GM13976 (cell line): ENCODE data around the gene NACC1.

Experiments
- DNase-seq: peaks from one replicate; pipeline ENCODE4 v3.0.0; 2012; ENCODE audit warnings: low spot score
- in situ Hi-C: fragments of 300-500 bp; cut with MboI; formaldehyde crosslinking; loops from one replicate; pipeline ENCODE4 v1.12.0; 2022; ENCODE audit warnings: low sequenced_read_pairs, mixed read lengths, inconsistent platforms; ENCODE audit not compliant: unreplicated experiment
- TF ChIP-seq, protein P1 (sequence below): IDR thresholded peaks from 2 replicates; pipeline ENCODE4 v1.5.1; 2012; ENCODE audit warnings: borderline replicate concordance, mild to moderate bottlenecking; ENCODE audit not compliant: insufficient read depth; ENCODE audit errors: extremely low read depth, missing control alignments, control extremely low read depth

NACC1 gene

DNA sequence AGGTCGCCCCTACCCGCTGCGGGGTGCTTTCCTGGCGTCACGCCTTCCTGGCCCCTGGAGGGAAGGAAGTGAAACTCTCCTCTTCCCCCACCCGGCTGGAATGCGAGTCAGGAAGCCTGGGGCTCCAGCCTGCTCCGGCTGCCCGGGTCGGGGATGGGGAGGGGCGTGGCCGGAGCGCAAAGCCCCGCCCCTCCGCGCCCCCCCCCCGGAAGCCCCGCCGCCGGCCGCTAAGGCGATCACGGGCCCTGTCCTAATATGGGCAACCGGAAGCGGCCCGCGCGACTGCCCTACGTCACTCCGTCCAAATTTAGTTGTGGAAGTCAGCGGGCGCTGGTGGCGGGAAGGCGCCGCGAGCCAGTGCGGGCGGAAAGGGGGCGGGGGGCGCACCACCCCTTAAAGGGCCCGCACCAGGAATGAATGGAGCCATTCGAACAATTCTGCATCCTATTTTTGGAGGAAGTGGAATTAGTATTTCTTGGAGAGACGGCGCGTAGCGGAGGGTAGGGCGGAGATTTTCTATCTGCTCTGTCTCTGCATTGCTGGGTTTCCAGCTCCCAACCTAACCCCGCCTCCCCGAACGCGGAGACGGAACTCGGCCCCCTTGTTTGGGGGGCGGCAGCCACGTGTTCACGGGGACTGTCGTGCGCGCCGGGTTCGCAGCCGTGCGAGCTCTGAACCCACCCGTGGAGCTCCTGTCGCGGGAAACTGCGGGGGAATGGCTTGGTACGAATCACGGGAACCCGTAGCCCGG lies 33.7 kb downstream of the NACC1 start:
- in situ Hi-C loops: no loop called here
- TF ChIP-seq, protein P1, sequence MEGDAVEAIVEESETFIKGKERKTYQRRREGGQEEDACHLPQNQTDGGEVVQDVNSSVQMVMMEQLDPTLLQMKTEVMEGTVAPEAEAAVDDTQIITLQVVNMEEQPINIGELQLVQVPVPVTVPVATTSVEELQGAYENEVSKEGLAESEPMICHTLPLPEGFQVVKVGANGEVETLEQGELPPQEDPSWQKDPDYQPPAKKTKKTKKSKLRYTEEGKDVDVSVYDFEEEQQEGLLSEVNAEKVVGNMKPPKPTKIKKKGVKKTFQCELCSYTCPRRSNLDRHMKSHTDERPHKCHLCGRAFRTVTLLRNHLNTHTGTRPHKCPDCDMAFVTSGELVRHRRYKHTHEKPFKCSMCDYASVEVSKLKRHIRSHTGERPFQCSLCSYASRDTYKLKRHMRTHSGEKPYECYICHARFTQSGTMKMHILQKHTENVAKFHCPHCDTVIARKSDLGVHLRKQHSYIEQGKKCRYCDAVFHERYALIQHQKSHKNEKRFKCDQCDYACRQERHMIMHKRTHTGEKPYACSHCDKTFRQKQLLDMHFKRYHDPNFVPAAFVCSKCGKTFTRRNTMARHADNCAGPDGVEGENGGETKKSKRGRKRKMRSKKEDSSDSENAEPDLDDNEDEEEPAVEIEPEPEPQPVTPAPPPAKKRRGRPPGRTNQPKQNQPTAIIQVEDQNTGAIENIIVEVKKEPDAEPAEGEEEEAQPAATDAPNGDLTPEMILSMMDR: no peak
- peak; percentile 96 for DNase-seq

DNA sequence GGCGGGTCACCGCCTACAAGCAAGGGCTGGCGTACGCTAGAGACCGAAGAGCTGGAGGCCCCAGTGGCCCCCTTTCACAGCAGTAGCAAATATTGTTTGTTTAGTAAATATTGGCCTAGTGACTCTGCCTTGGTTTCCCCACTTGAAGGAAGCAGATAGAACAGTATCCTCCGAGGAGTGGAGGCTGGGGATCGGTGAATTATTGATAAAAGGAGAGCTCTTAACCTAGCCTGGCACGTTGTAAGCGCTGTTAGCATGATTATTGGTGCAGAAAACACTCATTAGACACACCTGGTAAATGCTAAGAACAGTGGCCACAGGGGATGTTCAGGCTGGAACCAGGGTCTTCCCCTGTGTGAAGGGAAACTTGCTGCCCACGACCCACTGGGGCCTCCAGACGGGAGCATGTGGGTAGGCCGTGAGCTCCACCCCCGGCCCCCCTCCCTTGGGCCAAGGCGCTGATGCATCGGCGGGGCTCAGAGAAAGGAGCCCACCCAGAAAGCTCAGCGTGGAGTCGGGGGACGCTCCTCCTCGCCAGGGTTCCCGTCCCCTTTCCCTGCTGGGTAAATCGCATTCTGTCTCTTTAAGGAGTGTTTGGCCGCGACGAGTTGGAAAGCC lies 34.4 kb downstream of the NACC1 start:
- no peak for DNase-seq
- in situ Hi-C loops: no loop called here
- TF ChIP-seq, protein P1: no peak

DNA sequence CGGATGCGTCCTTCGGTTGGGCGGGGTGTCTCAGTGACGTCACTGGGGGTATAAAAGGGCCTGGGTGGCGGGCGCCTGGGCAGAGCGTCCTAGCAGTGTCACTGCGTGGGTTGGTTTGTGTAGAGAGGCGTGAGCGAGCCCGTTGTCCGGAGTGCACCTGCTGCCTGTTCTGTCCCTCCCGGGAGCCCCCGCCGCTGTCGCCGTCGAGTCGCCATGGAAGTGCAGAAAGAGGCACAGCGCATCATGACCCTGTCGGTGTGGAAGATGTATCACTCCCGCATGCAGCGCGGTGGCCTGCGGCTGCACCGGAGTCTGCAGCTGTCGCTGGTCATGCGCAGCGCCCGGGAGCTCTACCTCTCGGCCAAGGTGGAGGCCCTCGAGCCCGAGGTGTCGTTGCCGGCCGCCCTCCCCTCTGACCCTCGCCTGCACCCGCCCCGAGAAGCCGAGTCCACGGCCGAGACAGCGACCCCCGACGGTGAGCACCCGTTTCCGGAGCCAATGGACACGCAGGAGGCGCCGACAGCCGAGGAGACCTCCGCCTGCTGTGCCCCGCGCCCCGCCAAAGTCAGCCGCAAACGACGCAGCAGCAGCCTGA lies 35.0 kb downstream of the NACC1 start:
- DNase-seq: peak; percentile 92
- TF ChIP-seq, protein P1: peak; percentile 44
- in situ Hi-C loops: no loop called here

DNA sequence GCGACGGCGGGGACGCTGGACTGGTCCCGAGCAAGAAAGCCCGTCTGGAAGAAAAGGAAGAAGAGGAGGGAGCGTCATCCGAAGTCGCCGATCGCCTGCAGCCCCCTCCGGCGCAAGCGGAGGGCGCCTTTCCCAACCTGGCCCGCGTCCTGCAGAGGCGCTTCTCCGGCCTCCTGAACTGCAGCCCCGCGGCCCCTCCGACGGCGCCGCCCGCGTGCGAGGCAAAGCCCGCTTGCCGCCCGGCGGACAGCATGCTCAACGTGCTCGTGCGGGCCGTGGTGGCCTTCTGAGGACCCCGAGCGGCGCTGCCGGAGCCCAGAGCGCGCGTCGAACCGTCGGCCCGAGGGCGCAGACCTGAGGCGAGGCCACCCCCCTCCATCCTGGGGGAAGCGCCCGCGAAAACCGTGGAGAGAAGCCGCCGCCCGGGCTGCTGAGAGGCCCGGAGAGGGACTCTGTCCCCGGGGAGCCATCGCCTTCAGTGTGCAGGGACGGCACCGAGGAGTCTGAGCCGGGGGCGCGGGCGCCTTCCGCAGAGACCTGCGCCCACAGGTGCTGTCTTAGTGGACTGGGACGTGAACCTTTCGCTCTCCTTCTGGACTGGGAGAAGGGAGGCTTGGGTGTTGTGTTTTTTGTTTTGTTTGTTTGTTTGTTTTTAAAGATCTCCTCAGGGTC lies 35.6 kb downstream of the NACC1 start:
- TF ChIP-seq, protein P1: peak; percentile 14
- DNase-seq: no peak
- in situ Hi-C loops: no loop called here

DNA sequence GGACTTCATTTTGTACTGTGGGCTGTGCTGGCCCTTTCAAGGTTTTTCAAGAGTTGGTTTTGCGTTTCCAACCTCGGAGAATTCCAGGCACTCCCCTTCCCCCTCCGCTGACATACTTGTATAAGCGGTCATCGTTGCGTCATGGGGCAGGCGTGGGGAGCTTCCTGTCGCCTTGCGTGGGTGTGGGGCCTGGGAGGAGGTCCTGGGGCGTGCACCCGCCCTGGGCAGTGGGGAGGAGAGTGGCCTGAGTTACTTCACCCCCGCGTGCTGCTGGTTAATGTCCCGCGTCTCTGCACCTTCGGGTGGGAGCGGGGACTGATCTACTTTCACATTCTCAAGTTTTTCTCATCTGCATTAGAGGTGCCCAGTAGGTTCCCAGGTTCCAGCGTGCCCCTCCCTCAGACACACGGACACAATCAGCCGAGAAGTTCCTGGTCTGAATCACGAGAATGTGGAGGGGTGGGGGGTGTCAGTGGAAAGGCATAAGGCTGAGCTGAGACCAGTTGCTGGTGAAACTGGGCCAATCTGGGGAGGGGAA lies 36.2 kb downstream of the NACC1 start:
- TF ChIP-seq, protein P1: no peak
- DNase-seq: peak; percentile 67
- in situ Hi-C loops: no loop called here

DNA sequence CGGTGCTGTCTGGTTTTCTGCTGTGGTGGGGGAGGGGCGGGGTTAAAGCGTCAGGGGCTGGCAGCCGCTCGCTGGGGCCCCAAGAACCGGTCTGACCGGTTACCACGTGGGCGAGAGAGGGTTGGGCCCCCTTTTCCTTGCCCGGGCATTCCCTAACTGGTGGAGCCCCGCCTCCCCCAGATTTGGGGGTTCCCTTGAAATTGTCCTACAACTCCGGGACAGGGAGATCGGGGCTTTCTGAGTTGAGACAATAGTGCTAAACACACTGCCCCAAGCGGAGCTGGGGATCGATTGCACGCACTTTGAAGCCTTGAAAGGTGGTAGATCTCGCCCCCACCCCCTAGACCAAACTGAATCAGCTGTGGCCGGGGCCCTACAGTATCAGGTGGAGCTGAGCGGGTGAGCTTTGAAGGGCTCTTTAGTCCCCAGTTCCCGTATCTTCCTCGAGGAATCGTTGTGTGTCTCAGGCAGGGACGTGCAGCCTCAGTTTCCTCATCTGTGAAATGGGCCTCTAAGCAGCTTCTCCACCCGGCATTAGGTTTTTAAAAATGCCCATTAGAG lies 36.9 kb downstream of the NACC1 start:
- DNase-seq: peak; percentile 69
- in situ Hi-C loops: no loop called here
- TF ChIP-seq, protein P1: peak; percentile 21
